Spleen (tissue), 7 donors: ENCODE results near the gene YIPF2.

Experiments
- CTCF ChIP-seq, 11 experiments: fragments of 200-600 bp in 7 of 11; fragments of 450-650 bp in 4 of 11; sonication (generic) in 4 of 11; IDR thresholded peaks in 8 of 11; conservative IDR thresholded peaks in 3 of 11; 1 replicate in 7 of 11; 2 replicates in 4 of 11; pipeline versions ENCODE4 v1.4.0 to v1.8.0; 2016 to 2021; ENCODE audit warnings: antibody characterized with exemption in 11 of 11, inconsistent platforms in 4 of 11, mild to moderate bottlenecking in 1 of 11
- POLR2A ChIP-seq, 3 donors: fragments of 450-650 bp; IDR thresholded peaks; one replicate each; pipeline ENCODE4 v1.5.1; 2017; ENCODE audit warnings: antibody characterized with exemption in 3 of 3, mild to moderate bottlenecking in 1 of 3
- POLR2AphosphoS5 ChIP-seq, 3 donors: sonication (generic); formaldehyde crosslinking; IDR thresholded peaks; one replicate each; pipeline ENCODE4 v1.5.1; 2017; ENCODE audit warnings: antibody characterized with exemption in 3 of 3
- donor health status: DM: no; HTN: no; CAD: no; lungs with moderate emphysema.
- donor health status: DM: no; HTN: no; CAD: no.
- donor health status: DM: no; HTN: no; CAD: no.

DNA sequence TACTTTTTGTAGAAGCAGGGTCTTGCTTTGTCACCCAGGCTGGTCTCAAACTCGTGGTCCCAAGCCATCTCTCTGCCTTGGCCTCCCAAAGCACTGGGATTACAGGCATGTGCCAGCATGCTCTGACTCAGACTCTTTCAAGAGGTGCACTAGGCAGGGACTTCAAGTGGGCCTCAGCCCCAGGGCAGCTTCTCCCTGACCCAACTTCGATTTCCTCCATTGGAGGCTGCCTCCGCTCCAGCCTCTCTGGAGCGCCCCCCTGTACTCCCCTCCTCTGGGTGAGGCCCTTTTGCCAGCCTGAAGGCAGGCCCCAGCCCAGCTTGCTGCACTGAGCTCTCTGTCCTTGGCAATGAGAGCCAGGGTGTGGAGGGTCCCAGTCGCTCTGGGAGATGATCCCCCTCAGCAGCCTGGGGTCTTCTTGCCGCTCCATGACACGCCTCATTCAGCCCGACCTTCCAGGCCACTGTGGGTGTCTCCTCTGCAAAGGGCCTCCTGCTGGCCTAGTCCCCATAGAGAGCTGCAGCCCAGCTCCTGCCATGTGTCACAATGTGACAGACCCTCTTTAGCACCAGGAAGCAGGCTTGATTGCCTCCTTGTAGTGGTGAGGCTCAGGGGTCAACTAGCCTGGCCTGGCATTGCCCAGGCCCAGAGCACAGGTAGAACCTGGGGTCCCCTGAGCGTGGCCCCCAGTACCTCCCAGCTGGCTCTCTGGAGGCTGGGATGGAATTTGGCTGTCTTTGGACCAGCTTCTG lies 40.6 kb downstream of the YIPF2 start:
- no peak for TF ChIP-seq CTCF (IDR thresholded peaks at IDR 0.05 in 8 of 11, conservative IDR thresholded peaks at IDR 0.05 in 3 of 11)
- TF ChIP-seq POLR2A (IDR thresholded peaks at IDR 0.05), result no peak
- TF ChIP-seq POLR2AphosphoS5 (IDR thresholded peaks at IDR 0.05), result no peak
